HepG2 (cell line): Measurements from ENCODE around the gene SEPHS2. TPM values are rescaled to one million over a fixed set of nuclear protein-coding genes. Genes with fewer than 3 reads are reported as not detected.

Experiments
- ARID4A ChIP-seq: sonication (generic); formaldehyde crosslinking; IDR thresholded peaks from 2 replicates; pipeline ENCODE4 v1.5.0; 2020; ENCODE audit warnings: mild to moderate bottlenecking, missing genetic modification reagents, borderline replicate concordance
- ARNT2 ChIP-seq: sonication (generic); formaldehyde crosslinking; IDR thresholded peaks from 2 replicates; pipeline ENCODE4 v1.8.0; 2022; ENCODE audit warnings: mild to moderate bottlenecking, low read depth, missing genetic modification reagents, moderate library complexity
- BRF2 ChIP-seq: sonication (generic); formaldehyde crosslinking; IDR thresholded peaks from 2 replicates; pipeline ENCODE4 v1.8.1; 2022; ENCODE audit warnings: mild to moderate bottlenecking, missing genetic modification reagents
- CBX5 ChIP-seq: sonication (generic); formaldehyde crosslinking; IDR thresholded peaks from 2 replicates; pipeline ENCODE4 v1.4.0; 2020; ENCODE audit warnings: missing genetic modification reagents, borderline replicate concordance
- GTF2F1 ChIP-seq: fragments of 150-350 bp; IDR thresholded peaks from 2 replicates; pipeline ENCODE4 v1.6.1; 2014; ENCODE audit warnings: low read length
- KLF11 ChIP-seq: IDR thresholded peaks from 2 replicates; pipeline ENCODE4 v1.6.1; 2016; ENCODE audit warnings: missing compliant biosample characterization
- NFIB ChIP-seq: sonication (generic); formaldehyde crosslinking; IDR thresholded peaks from 2 replicates; pipeline ENCODE4 v1.9.0; 2021; ENCODE audit warnings: missing genetic modification reagents, mild to moderate bottlenecking, borderline replicate concordance
- PHF8 ChIP-seq: sonication (generic); formaldehyde crosslinking; IDR thresholded peaks from 2 replicates; pipeline ENCODE4 v1.5.0; 2020; ENCODE audit warnings: missing genetic modification reagents
- POGZ ChIP-seq: sonication (generic); formaldehyde crosslinking; IDR thresholded peaks from 2 replicates; pipeline ENCODE4 v1.4.0; 2020; ENCODE audit warnings: mild to moderate bottlenecking, missing genetic modification reagents
- RELA ChIP-seq: sonication (generic); formaldehyde crosslinking; IDR thresholded peaks from 2 replicates; pipeline ENCODE4 v1.4.0; 2020; ENCODE audit warnings: missing genetic modification reagents
- SP1 ChIP-seq, 2 experiments: fragments of 450-650 bp in 1 of 2; sonication (generic) in 1 of 2; formaldehyde crosslinking in 1 of 2; IDR thresholded peaks; 2 replicates each; pipeline versions ENCODE4 v1.4.0 to v1.6.1; 2016 to 2020; ENCODE audit warnings: missing genetic modification reagents in 1 of 2
- ZBTB3 ChIP-seq: sonication (generic); formaldehyde crosslinking; IDR thresholded peaks from 2 replicates; pipeline ENCODE4 v1.4.0; 2020; ENCODE audit warnings: low read depth, mild to moderate bottlenecking, moderate library complexity, missing genetic modification reagents, borderline replicate concordance
- ZNF180 ChIP-seq: sonication (generic); formaldehyde crosslinking; IDR thresholded peaks from 2 replicates; pipeline ENCODE4 v1.4.0; 2020; ENCODE audit warnings: low read depth, missing genetic modification reagents, borderline replicate concordance
- ZNF335 ChIP-seq: sonication (generic); formaldehyde crosslinking; IDR thresholded peaks from 2 replicates; pipeline ENCODE4 v1.4.0; 2020; ENCODE audit warnings: missing genetic modification reagents
- ZNF44 ChIP-seq: sonication (generic); formaldehyde crosslinking; IDR thresholded peaks from 2 replicates; pipeline ENCODE4 v1.5.1; 2020; ENCODE audit warnings: mild to moderate bottlenecking, missing genetic modification reagents
- ZNF839 ChIP-seq: sonication (generic); formaldehyde crosslinking; IDR thresholded peaks from 2 replicates; pipeline ENCODE4 v1.4.0; 2020; ENCODE audit warnings: missing genetic modification reagents, mild to moderate bottlenecking, borderline replicate concordance
- polyA plus RNA-seq, 8 experiments: library from polyadenylated mRNA; depleted of rRNA in 3 of 8; stranded (reverse) in 7 of 8; unstranded in 1 of 8; fragments of >200 nt; fragmentation: Illumina TruSeq in 4 of 8; extraction: Trizol in 4 of 8; gene quantifications; 2 replicates each; pipeline versions ENCODE4 v1.2.1 to v1.2.3, GENCODE V29; 2011 to 2016; ENCODE audit warnings: low read depth in 4 of 8, missing spikeins in 1 of 8, mixed read lengths in 1 of 8; ENCODE audit not compliant: insufficient read depth in 1 of 8
- total RNA-seq, 5 experiments: library from RNA; depleted of rRNA; stranded (reverse); fragments of >200 nt; fragmentation: Illumina TruSeq; extraction: Trizol; gene quantifications; 2 replicates each; pipeline ENCODE4 v1.2.3, GENCODE V29; 2016; ENCODE audit warnings: low read depth in 1 of 5
- TF ChIP-seq, protein P1 (sequence below): sonication (generic); formaldehyde crosslinking; IDR thresholded peaks from 2 replicates; pipeline ENCODE4 v1.8.1; 2023; ENCODE audit warnings: missing genetic modification reagents, mild to moderate bottlenecking, borderline replicate concordance
- TF ChIP-seq, protein P2 (sequence below): sonication (generic); formaldehyde crosslinking; IDR thresholded peaks from 2 replicates; pipeline ENCODE4 v1.9.0; 2021; ENCODE audit warnings: missing genetic modification reagents, mild to moderate bottlenecking, borderline replicate concordance
- TF ChIP-seq, protein P3 (sequence below): IDR thresholded peaks from 2 replicates; pipeline ENCODE4 v1.6.1; 2012; ENCODE audit warnings: low read depth, low read length, improper control_type of control experiment
- TF ChIP-seq, protein P4 (sequence below): IDR thresholded peaks from 2 replicates; pipeline ENCODE4 v1.6.1; 2018; ENCODE audit warnings: missing genetic modification reagents, mild to moderate bottlenecking, missing compliant biosample characterization

SEPHS2 gene
- total and polyA plus RNA-seq, 2 of the 13 experiments (the other 11 are each of a cell fraction or from before 2014, with no cell fraction given): 20.7 to 127 TPM

DNA sequence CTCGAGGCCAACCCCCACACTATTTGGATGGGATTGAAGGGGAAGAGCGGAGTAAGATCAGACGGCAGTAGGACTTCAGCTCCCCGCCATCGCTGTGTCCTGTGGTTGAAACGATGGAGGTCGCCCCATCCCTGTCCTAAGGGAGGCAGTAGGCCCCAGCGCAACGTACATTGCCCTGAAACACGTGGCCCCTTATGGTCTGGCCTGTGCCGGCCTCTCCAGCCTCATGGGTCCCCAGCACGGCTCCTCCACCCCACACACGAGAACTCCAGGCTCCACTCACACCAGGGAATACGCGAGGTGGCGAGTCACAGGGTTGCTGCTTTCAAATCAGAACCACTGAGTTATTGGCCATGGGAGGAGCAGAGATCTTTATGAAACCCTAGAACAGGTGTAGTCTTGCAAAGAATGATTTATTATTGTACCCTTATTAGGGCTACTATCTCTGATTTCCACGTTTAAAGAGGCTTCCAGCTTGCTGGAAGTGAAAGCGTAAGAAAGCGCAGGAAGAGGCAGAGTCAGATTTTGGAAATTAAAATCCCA, 15.2 kb downstream of the SEPHS2 start (continued):
- peak; percentile 4; the same call in 1 of the 2 replicates for TF ChIP-seq ARID4A
- no peak for TF ChIP-seq ZNF335 (CRISPR knock-in tag)
- TF ChIP-seq BRF2: no peak; the same call in 1 of the 2 replicates
- no peak for TF ChIP-seq PHF8 (CRISPR knock-in tag)
- peak; percentile 90; the same call in 1 of the 2 replicates for TF ChIP-seq ZNF839 (CRISPR knock-in tag)
- peak; percentile 63 for TF ChIP-seq ARNT2 (CRISPR knock-in tag)
- TF ChIP-seq, protein P1, sequence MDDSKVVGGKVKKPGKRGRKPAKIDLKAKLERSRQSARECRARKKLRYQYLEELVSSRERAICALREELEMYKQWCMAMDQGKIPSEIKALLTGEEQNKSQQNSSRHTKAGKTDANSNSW (CRISPR knock-in tag): peak; percentile 77; the same call in 1 of the 2 replicates
- no peak; the same call in 1 of the 2 replicates for TF ChIP-seq KLF11 (CRISPR knock-in tag)
- TF ChIP-seq SP1 (IDR thresholded peaks at IDR 0.05): no peak
- no peak for TF ChIP-seq SP1 (CRISPR knock-in tag; IDR thresholded peaks at IDR 0.05)
- no peak for TF ChIP-seq ZNF180 (CRISPR knock-in tag)
- TF ChIP-seq, protein P2, sequence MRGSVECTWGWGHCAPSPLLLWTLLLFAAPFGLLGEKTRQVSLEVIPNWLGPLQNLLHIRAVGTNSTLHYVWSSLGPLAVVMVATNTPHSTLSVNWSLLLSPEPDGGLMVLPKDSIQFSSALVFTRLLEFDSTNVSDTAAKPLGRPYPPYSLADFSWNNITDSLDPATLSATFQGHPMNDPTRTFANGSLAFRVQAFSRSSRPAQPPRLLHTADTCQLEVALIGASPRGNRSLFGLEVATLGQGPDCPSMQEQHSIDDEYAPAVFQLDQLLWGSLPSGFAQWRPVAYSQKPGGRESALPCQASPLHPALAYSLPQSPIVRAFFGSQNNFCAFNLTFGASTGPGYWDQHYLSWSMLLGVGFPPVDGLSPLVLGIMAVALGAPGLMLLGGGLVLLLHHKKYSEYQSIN (CRISPR knock-in tag): no peak
- TF ChIP-seq NFIB (CRISPR knock-in tag): 0 out of 2 replicates have a peak, but pooled peaks have one; percentile 48
- TF ChIP-seq ZBTB3: peak; percentile 72; the same call in 1 of the 2 replicates
- peak; percentile 1; the same call in 1 of the 2 replicates for TF ChIP-seq RELA
- TF ChIP-seq, protein P3, sequence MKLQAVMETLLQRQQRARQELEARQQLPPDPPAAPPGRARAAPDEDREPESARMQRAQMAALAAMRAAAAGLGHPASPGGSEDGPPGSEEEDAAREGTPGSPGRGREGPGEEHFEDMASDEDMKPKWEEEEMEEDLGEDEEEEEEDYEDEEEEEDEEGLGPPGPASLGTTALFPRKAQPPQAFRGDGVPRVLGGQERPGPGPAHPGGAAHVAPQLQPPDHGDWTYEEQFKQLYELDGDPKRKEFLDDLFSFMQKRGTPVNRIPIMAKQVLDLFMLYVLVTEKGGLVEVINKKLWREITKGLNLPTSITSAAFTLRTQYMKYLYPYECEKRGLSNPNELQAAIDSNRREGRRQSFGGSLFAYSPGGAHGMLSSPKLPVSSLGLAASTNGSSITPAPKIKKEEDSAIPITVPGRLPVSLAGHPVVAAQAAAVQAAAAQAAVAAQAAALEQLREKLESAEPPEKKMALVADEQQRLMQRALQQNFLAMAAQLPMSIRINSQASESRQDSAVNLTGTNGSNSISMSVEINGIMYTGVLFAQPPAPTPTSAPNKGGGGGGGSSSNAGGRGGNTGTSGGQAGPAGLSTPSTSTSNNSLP: no peak
- no peak for TF ChIP-seq GTF2F1
- no peak for TF ChIP-seq POGZ (CRISPR knock-in tag)
- TF ChIP-seq, protein P4, sequence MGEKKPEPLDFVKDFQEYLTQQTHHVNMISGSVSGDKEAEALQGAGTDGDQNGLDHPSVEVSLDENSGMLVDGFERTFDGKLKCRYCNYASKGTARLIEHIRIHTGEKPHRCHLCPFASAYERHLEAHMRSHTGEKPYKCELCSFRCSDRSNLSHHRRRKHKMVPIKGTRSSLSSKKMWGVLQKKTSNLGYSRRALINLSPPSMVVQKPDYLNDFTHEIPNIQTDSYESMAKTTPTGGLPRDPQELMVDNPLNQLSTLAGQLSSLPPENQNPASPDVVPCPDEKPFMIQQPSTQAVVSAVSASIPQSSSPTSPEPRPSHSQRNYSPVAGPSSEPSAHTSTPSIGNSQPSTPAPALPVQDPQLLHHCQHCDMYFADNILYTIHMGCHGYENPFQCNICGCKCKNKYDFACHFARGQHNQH: peak; percentile 40; the same call in 1 of the 2 replicates
- TF ChIP-seq ZNF44 (CRISPR knock-in tag): peak; percentile 29; the same call in 1 of the 2 replicates
- peak; percentile 23; the same call in 1 of the 2 replicates for TF ChIP-seq CBX5 (CRISPR knock-in tag)
